Measurements from ENCODE around the gene CXCL1.
"Not testable (repeated sequence)": the region's sequence is repeated elsewhere in the genome, so short reads cannot be mapped to it uniquely, and the experiment has no call there.

The CXCL1 gene

GRCh38 chr4:73883306-73883705 is 14.1 kb downstream of the CXCL1 start:
- DNase-seq: no peak

- no peak for DNase-seq
Measured at GRCh38 chr4:73885574-73886267, 16.5 kb downstream of the CXCL1 start.

DNA sequence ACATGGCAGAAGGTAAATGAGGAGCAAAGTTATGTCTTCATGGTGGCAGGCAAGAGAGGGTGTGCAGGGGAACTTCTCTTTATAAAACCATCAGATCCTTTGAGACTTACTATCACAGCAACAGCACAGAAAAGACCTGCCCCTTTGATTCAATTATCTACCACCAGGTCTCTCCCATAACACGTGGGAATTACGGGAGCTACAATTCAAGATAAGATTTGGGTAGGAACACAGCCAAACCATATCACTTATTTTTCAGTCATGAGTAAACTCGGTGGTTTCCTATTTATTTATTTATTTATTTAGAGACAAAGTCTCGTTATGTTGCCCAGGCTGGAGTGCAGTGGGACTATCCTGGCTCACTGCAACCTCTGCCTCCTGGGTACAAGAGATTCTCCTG is 22.1 kb downstream of the CXCL1 start:
- no peak for DNase-seq

- no peak for DNase-seq
Measured at GRCh38 chr4:73891739-73892405, 22.7 kb downstream of the CXCL1 start.

DNA sequence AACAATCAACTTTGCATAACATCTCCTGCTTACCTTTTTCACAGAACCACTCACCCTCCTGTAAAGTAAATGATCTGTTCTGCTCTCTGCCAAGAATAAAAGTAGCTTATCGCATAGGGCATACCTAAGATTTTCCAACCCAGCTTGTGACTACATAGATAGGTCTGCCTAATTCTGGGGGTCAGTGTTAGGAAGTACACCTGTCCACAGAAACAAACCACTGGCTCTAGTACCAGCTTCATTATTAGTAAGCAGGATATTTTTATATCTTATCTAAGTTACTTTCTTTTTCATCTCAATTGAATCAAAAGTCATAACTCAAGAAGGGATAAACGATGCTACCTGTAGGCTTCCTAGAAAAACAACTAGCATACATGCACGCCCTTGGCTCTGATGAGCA is 23.8 kb downstream of the CXCL1 start:
- no peak for DNase-seq

DNA sequence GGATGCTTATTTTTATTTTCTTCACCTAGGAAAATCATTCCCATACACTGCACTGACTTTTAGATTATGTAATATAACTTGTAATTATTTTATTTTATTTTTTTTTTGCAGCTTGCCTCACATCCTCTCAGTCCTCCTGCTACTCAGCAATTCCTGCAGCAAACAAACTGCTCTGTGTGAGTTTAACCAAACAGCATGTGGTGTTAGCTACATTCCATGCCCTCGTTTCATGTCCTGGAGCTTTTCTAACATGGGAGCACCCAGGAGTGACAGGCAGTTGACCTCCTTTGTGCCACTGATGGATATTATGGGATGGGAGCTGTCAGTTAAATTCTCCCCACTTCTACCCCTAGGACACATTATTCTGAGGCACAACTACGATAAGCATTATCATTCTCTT is 24.8 kb downstream of the CXCL1 start:
- DNase-seq: no peak

DNA sequence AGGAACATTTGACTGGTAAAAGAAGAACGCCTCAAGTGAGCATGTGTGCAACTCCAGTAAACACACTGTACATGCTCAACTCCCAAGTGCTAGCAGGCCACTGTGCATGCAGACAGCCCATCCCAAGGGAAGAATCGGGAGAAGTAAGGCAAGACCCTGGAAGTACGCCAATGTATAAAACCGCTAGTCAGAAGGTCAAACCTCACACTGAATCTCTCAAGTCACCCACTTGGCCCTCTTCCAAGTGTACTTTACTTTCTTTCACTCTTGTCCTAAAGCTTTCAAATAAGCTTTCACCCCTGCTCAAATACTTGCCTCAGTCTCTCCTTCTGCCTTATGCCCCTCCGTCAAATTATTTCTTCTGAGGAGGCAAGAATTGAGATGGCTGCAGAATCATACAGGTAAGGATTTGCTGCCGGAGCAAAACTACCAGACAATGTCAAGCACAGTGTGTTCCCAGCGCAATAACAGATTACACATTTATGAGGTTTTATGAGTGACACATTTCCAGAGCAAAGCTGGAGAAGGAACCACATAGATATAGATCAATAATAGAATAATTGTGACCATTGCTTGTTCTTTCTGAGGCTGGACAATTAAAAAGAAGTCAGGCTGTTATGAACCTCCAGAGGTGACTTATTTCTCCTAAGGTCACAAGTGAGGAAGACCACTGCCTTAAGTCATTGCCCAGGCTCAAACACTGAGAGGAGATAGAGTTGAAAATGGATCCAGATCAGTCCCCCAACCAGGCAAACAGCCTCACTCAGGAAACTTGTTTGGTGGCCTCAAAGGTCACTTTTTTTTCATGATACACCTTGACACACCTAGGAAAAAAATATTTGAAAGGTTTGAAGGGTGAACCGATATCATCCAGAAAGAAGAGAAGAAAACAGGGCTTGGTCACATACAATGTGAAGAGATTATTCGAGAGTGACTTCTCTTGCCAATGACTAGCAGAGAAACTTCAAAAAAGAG is 26.3 kb downstream of the CXCL1 start:
- DNase-seq: no peak

DNA sequence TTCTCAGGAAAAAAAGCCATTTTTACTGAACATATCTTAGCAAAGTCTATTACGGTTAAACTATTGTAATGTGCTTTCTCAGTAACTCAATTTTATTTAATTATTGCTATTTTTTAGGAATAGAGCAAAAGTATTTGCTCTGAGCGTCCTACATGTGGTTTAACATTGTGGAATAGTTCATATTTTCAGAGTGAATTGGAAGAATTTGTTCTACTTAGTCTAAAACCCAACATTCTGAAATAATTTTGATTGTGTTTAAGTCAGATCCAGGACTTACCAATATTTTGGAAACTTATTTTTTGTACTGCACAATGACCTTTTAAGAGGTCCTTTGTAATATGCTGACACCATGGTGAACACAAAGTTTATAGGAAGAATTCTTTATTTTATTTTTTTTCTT is 27.2 kb downstream of the CXCL1 start:
- DNase-seq: no peak

DNA sequence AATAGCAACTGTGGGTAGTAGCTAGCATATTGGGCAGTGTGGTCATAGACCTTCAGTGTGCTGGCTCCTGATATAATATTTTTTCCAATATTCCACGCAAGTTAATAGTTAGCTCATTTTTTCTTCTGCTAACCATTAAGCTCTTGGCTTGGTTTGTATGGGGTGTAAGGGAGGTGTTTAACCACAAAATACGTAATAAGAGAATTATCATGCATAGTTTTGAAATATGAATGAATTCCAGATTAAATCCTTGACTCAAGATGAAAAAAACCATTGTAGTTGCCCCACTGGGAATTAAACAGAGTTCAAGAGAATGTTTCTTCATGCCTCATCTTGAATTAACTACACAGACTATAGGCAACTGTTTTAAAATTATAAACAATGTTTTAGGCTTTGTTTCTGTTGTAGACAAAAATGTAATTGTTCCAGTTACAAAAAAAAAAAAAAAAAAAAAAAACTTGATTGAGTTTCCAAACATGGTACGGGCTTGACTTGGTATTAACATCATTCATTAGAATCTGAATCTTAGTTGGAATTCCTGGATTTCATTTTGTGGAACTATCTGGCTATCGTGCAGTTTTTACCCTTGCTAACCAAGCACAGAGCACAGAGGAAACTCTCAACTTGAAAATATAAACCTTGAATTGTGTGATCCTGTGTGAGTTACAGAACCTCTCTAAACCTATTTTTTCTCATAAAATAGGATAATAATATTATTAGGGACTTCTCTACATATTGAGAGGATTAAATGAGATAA is 28.4 kb downstream of the CXCL1 start:
- DNase-seq: no peak

DNA sequence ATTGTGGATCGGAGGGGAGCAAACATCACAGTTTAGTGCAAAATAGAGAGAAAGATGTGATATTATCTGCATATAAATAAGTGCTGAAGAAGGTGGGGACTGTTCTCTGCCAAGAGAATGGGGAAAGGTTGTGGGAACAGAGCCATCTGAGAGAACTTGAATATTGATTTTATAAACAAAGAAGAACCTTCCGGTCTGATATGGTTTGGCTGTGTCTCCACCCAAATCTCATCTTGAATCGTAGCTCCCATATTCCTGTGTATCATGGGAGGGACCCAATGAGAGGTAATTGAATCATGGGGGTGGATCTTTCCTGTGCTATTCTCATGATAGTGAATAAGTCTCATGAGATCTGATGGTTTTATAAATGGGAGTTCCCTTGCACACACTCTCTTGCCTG is 30.1 kb downstream of the CXCL1 start:
- not testable (repeated sequence) for DNase-seq

- DNase-seq: no peak
Measured at GRCh38 chr4:73901031-73901430, 31.8 kb downstream of the CXCL1 start.

- DNase-seq: no peak
Measured at GRCh38 chr4:73902038-73902637, 32.9 kb downstream of the CXCL1 start.

DNA sequence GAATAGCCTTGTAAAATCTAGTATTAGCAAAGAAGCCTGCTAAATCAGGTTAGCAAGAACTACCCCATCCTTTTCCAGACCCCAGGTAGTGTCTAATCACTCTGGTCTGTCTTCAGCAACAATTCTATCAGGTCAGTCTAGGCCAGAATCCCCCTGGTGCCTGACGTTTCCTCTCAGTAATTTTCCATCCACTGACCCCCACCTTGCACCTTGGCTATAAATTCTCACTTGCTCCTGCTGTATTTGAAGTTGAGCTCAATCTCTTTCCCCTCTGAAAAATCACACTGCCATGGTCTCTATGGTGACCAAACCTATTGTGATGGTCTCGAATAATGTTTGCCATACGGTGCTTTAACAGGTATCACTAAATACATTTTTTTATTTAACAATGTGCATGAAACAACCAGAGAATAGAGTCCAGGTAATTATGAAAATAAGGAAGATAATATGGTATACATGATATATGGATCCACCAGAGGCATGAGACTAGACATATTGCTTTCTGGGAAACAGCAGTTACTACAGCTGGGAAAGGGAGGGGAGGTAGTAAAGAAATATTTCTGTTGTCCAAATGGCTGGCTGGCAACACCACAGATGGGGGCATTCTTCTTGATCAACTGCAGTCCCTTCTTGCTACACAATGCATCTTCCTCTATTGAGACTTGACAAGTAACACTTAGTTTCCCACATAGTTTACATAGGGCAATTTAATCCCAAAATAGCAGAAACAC is 33.8 kb downstream of the CXCL1 start:
- DNase-seq: no peak

DNA sequence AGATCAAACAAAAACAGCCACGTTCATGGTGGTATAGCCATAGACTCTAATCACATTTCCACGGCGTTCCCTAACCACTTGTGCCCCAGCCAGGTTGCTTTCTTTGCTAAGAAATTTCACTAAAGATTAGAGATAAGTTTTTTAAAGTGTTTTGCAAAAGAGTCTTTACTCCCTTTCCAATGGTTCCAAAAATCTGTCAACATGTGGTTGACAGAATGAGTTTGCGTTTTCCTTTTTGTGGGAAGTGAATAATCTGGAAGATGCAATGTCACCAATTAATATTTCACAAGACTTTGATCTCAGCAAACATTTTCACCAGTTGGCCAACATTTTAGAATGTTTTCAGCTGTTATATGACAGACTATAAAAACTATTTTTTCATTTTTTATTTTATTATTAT is 35.3 kb downstream of the CXCL1 start:
- no peak for DNase-seq

DNA sequence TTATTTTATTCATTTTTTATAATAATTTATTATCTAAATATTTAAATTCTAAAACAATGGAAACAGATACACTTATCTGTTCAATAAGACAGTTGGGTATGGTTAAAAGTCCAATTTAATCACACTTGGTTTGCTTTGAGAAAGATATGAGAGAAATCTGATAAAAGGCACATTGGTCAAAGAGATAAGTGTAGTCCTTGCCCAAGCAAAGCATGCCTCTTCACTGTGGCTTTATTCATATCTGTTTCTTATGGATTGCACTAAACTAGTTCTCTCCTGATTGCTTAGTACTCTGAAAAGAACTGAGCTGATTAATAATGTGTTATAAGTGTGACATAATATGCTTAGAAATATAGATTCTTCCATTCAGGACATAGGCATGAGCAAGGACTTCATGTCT is 39.8 kb downstream of the CXCL1 start:
- no peak for DNase-seq

GRCh38 chr4:73911746-73912145 is 42.6 kb downstream of the CXCL1 start:
- DNase-seq: no peak

GRCh38 chr4:73912191-73912590 is 43.0 kb downstream of the CXCL1 start:
- no peak for DNase-seq

DNA sequence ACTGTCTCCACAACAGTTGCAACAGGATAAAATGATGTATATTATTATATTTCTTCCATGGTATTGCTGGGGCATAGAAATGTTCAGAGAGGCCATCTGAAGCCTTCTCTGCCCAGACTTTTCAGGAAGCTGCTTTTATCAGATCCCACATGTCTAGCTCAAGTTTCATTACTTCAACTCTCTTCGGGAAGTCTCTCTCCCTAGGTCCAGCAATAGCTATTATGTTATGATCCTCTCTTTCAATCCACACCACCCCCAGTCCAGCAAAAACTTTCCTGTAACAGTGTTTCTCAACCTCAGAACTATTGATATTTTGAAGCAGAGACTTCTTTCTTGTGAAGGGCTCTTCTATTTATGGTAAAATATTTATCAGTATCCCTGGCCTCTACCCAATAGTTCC is 44.9 kb downstream of the CXCL1 start:
- DNase-seq: no peak

DNA sequence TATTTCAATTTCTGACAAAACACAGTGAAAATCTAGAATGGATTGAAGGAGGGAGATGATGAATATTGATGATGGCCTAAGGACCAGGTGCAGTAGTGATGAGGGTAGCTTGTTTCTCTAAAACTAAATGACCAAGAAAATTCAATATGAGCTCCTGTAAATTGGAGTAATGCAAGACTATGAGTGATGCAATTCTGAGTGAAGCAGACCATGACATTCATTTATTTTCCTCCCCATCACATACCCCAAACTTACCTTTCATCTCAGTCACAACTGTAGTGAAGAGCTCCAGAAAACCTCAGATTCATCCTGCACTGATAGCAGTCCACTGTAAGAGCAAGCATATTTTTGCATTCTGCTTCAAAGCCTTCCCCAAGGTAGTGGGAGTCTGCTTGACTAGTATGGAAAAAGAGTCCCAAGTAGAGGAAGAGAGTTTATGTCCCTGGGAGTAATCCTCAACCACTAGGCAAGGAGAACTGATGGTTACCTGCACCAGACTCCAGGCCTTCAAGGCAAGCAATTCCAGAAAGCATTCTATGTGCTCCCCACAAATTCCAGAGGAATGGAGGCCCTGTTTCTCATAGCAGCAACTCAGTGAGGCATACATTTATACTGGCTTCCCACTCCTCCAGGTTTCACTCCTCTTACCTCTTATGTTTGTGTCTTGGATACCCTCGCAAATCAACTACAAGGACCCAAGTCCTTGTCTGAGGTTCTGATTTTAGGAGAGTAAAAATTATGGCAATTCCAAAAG is 47.2 kb downstream of the CXCL1 start:
- DNase-seq: no peak

DNA sequence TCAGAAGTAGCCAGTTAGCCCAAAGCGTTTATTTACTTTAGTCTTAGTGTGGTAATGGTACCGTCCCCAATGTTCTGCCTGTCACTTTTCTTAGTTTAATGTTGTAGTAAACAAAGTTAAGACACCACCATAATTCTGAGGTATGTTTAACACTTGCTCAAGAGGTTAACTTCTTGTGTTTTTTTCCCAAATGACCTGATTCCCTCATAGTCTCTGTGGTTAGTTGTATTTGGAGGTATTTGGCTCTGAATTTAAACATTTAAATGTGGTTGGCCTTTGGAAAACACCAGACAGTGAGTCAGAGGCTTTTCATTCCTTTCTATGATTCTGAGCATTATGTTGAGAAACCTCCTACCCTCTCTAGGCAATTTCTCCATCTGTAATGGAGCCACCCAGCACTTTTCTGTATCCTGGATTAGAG is 47.9 kb downstream of the CXCL1 start:
- no peak for DNase-seq

GRCh38 chr4:73918058-73918457 is 48.9 kb downstream of the CXCL1 start:
- DNase-seq: no peak

Measured in GOT3 (cell line).